Measurements from ENCODE around the gene LMOD3.

The LMOD3 gene

GRCh38 chr3:69161587-69162307 lies 39.4 kb upstream of the LMOD3 start:
- peak; percentile 50 for DNase-seq (ENCODE audit: low read depth, low spot score)
- TF ChIP-seq, protein P1, sequence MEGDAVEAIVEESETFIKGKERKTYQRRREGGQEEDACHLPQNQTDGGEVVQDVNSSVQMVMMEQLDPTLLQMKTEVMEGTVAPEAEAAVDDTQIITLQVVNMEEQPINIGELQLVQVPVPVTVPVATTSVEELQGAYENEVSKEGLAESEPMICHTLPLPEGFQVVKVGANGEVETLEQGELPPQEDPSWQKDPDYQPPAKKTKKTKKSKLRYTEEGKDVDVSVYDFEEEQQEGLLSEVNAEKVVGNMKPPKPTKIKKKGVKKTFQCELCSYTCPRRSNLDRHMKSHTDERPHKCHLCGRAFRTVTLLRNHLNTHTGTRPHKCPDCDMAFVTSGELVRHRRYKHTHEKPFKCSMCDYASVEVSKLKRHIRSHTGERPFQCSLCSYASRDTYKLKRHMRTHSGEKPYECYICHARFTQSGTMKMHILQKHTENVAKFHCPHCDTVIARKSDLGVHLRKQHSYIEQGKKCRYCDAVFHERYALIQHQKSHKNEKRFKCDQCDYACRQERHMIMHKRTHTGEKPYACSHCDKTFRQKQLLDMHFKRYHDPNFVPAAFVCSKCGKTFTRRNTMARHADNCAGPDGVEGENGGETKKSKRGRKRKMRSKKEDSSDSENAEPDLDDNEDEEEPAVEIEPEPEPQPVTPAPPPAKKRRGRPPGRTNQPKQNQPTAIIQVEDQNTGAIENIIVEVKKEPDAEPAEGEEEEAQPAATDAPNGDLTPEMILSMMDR (IDR thresholded peaks at IDR 0.05; ENCODE audit: low read depth, low read length): peak; percentile 88
- no peak overlapping the region for H3K4me3 ChIP-seq (ENCODE audit: low read depth, low read length)
- in situ Hi-C loops (cut with HindIII; ENCODE audit: low sequenced_read_pairs): no loop called here

DNA sequence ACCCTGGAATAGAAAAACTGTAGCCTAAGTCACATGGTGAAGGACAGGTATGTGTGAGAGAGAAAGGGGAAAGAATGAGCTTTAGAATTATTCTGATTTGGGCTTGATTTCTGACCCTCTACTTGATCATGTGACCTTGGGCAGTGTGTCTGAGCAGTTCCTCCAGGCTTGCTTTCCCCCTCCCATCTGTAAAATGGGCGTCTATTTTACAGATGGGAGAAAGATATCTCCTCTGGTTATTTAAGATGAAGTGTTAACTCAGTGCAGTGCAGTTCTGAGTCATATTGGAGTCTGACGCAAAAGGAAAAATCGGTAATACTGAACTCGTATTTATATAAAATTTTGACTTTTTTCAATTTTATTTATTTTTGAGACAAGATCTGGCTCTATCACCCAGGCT lies 38.1 kb upstream of the LMOD3 start:
- in situ Hi-C loops (cut with HindIII; ENCODE audit: low sequenced_read_pairs): no loop called here
- DNase-seq (ENCODE audit: low read depth, low spot score): no peak
- TF ChIP-seq, protein P1 (IDR thresholded peaks at IDR 0.05; ENCODE audit: low read depth, low read length): no peak
- H3K4me3 ChIP-seq (ENCODE audit: low read depth, low read length): no peak overlapping the region

GRCh38 chr3:69160107-69160506 lies 37.7 kb upstream of the LMOD3 start:
- DNase-seq (ENCODE audit: low read depth, low spot score): no peak
- no peak overlapping the region for H3K4me3 ChIP-seq (ENCODE audit: low read depth, low read length)
- in situ Hi-C loops (cut with HindIII; ENCODE audit: low sequenced_read_pairs): no loop called here
- TF ChIP-seq, protein P1 (IDR thresholded peaks at IDR 0.05; ENCODE audit: low read depth, low read length): no peak

GRCh38 chr3:69149586-69149985 lies 27.2 kb upstream of the LMOD3 start:
- TF ChIP-seq, protein P1 (IDR thresholded peaks at IDR 0.05; ENCODE audit: low read depth, low read length): no peak
- DNase-seq (ENCODE audit: low read depth, low spot score): no peak
- in situ Hi-C loops (cut with HindIII; ENCODE audit: low sequenced_read_pairs): no loop called here
- H3K4me3 ChIP-seq (ENCODE audit: low read depth, low read length): no peak overlapping the region

- no peak for DNase-seq (ENCODE audit: low read depth, low spot score)
- no peak overlapping the region for H3K4me3 ChIP-seq (ENCODE audit: low read depth, low read length)
- TF ChIP-seq, protein P1 (IDR thresholded peaks at IDR 0.05; ENCODE audit: low read depth, low read length): no peak
- in situ Hi-C loops (cut with HindIII; ENCODE audit: low sequenced_read_pairs): no loop called here
Observed at GRCh38 chr3:69145688-69146087, 23.3 kb upstream of the LMOD3 start.

GRCh38 chr3:69144631-69145245 lies 22.3 kb upstream of the LMOD3 start:
- in situ Hi-C loops (cut with HindIII; ENCODE audit: low sequenced_read_pairs): no loop called here
- no peak overlapping the region for H3K4me3 ChIP-seq (ENCODE audit: low read depth, low read length)
- TF ChIP-seq, protein P1 (IDR thresholded peaks at IDR 0.05; ENCODE audit: low read depth, low read length): no peak
- peak; percentile 53 for DNase-seq (ENCODE audit: low read depth, low spot score)
